BE2C (cell line): ENCODE measurements around the gene RALGPS1.

Experiments used
- DNase-seq: peaks from one replicate; pipeline ENCODE4 v3.0.0-alpha.2; 2020
- H3K27me3 ChIP-seq: fragments of 250-450 bp; sonication (Bioruptor Pico); 2 replicates; pipeline ENCODE4 v1.5.1; 2020; ENCODE audit warnings: mild to moderate bottlenecking
- H3K36me3 ChIP-seq: fragments of 250-450 bp; sonication (Bioruptor Pico); 2 replicates; pipeline ENCODE4 v1.5.1; 2020; ENCODE audit warnings: mild to moderate bottlenecking
- H3K4me1 ChIP-seq: fragments of 250-450 bp; sonication (Bioruptor Pico); 2 replicates; pipeline ENCODE4 v1.5.1; 2020
- H3K4me3 ChIP-seq: 2 replicates; pipeline ENCODE4 v1.5.1; 2011; ENCODE audit warnings: low read depth, low read length
- H3K9me3 ChIP-seq: fragments of 250-450 bp; sonication (Bioruptor Pico); 2 replicates; pipeline ENCODE4 v1.5.1; 2020
- CTCF ChIP-seq: IDR thresholded peaks from 2 replicates; pipeline ENCODE4 v1.5.1; 2012; ENCODE audit warnings: mild to moderate bottlenecking, low read depth, low read length

The RALGPS1 gene

GRCh38 chr9:127093319-127094020 is 178.9 kb downstream of the RALGPS1 start:
- H3K9me3 ChIP-seq: no peaks in the 10 kb centered on the region
- H3K4me3 ChIP-seq: no peak overlapping the region
- TF ChIP-seq CTCF: no peak
- no peaks in the 10 kb centered on the region for H3K36me3 ChIP-seq
- H3K4me1 ChIP-seq: no peaks in the 10 kb centered on the region
- DNase-seq: no peak
- no peaks in the 10 kb centered on the region for H3K27me3 ChIP-seq

- no peak for DNase-seq
- no peak for TF ChIP-seq CTCF
- H3K27me3 ChIP-seq: no peaks in the 10 kb centered on the region
- no peaks in the 10 kb centered on the region for H3K9me3 ChIP-seq
- H3K4me3 ChIP-seq: no peak overlapping the region
- no peaks in the 10 kb centered on the region for H3K4me1 ChIP-seq
- H3K36me3 ChIP-seq: no peaks in the 10 kb centered on the region
Measured at GRCh38 chr9:127095411-127095810, 180.8 kb downstream of the RALGPS1 start.

- Histone ChIP-seq H3K4me3 (no peak overlapping the region), H3K36me3 (no peaks in the 10 kb centered on the region), H3K4me1 (no peaks in the 10 kb centered on the region), H3K9me3 (no peaks in the 10 kb centered on the region), H3K27me3 (no peaks in the 10 kb centered on the region)
- DNase-seq: no peak
- TF ChIP-seq CTCF: no peak
Measured at GRCh38 chr9:127096208-127096607, 181.6 kb downstream of the RALGPS1 start.

GRCh38 chr9:127097683-127098082 is 183.1 kb downstream of the RALGPS1 start:
- H3K36me3 ChIP-seq: no peaks in the 10 kb centered on the region

GRCh38 chr9:127098916-127099553 is 184.5 kb downstream of the RALGPS1 start:
- Histone ChIP-seq H3K9me3 (no peaks in the 10 kb centered on the region), H3K36me3 (no peaks in the 10 kb centered on the region), H3K4me1 (peaks cover 5% of the 10 kb centered on the region), H3K4me3 (no peak overlapping the region), H3K27me3 (no peaks in the 10 kb centered on the region)
- no peak for TF ChIP-seq CTCF
- no peak for DNase-seq

More at GRCh38 chr9:127097683-127098082, 183.1 kb downstream of the RALGPS1 start:
- Histone ChIP-seq H3K4me1 (no peaks in the 10 kb centered on the region), H3K4me3 (no peak overlapping the region), H3K9me3 (no peaks in the 10 kb centered on the region), H3K27me3 (no peaks in the 10 kb centered on the region)
- DNase-seq: no peak
- no peak for TF ChIP-seq CTCF

GRCh38 chr9:127099664-127100063 is 185.1 kb downstream of the RALGPS1 start:
- Histone ChIP-seq H3K4me1 (peaks cover 11% of the 10 kb centered on the region), H3K36me3 (no peaks in the 10 kb centered on the region), H3K27me3 (no peaks in the 10 kb centered on the region), H3K4me3 (no peak overlapping the region), H3K9me3 (no peaks in the 10 kb centered on the region)
- no peak for DNase-seq
- no peak for TF ChIP-seq CTCF
